ENCODE data around the gene SAPCD2. TPM values are rescaled to one million over a fixed set of nuclear protein-coding genes. Genes with fewer than 3 reads are reported as not detected.

SAPCD2 gene
- total and polyA plus RNA-seq, 9 of the 15 experiments (the other 6 are each of a cell fraction or from before 2014, with no cell fraction given): 3.4 to 91.8 (median 18.8) TPM

DNA sequence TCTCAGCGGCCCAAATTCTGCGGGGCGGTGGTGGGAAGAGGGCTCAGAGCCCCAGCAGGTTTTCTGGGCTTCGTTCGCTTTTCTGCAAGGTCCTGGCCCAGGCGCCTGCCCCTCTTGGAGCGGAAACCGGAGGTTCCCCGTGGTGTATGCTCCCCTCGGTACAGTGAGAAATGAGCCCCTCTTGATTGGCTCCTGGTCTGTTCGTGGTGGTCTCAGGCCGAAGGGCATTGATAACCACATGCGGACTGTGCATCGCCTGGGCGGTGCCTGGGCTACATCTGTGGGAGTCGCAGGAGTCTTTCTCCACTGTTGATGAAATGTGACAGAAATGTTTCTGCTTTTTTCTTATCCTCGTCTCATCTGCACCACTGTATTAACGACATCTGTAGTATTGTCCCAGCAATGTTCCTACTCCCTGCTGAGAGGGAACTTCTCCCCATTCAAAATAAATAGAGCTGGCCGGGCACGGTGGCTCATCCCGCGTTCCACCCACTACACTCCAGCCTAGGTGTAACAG, 17.1 kb upstream of the SAPCD2 start (continued):
- peak; percentile 59; the same call in 1 of the 2 replicates for TF ChIP-seq ZBTB40 (IDR thresholded peaks at IDR 0.05)
- no peak for TF ChIP-seq ZBTB40 (CRISPR knock-in tag; IDR thresholded peaks at IDR 0.05)
- TF ChIP-seq TCF3 (CRISPR knock-in tag; IDR thresholded peaks at IDR 0.05): peak; percentile 22; the same call in 1 of the 2 replicates
- TF ChIP-seq NR3C1 (CRISPR knock-in tag; IDR thresholded peaks at IDR 0.05): peak; percentile 25; the same call in 1 of the 2 replicates
- TF ChIP-seq MITF (IDR thresholded peaks at IDR 0.05): no peak
- no peak for TF ChIP-seq RBM17 (IDR thresholded peaks at IDR 0.05; ENCODE audit: borderline replicate concordance, low read depth, low read length)
- TF ChIP-seq NR2F6 (CRISPR knock-in tag; IDR thresholded peaks at IDR 0.05): no peak
- TF ChIP-seq BCL6 (CRISPR knock-in tag; IDR thresholded peaks at IDR 0.05): no peak
- TF ChIP-seq TRIM24 (IDR thresholded peaks at IDR 0.05): no peak
- no peak for TF ChIP-seq NR2C1 (IDR thresholded peaks at IDR 0.05)
- no peak for TF ChIP-seq NR2C1 (tag; IDR thresholded peaks at IDR 0.05)
- TF ChIP-seq, protein P1, sequence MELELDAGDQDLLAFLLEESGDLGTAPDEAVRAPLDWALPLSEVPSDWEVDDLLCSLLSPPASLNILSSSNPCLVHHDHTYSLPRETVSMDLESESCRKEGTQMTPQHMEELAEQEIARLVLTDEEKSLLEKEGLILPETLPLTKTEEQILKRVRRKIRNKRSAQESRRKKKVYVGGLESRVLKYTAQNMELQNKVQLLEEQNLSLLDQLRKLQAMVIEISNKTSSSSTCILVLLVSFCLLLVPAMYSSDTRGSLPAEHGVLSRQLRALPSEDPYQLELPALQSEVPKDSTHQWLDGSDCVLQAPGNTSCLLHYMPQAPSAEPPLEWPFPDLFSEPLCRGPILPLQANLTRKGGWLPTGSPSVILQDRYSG (tag; conservative IDR thresholded peaks at IDR 0.05; ENCODE audit: low read depth): no peak
- TF ChIP-seq CXXC5 (CRISPR knock-in tag; IDR thresholded peaks at IDR 0.05): peak; percentile 9; the same call in 1 of the 2 replicates
- no peak for TF ChIP-seq COPS2 (conservative IDR thresholded peaks at IDR 0.05)
- TF ChIP-seq TEAD1 (CRISPR knock-in tag; IDR thresholded peaks at IDR 0.05): 0 out of 4 replicates have a peak, but pooled peaks of 1 of the 2 experiments have one; percentile 1
- TF ChIP-seq HEY1 (CRISPR knock-in tag; IDR thresholded peaks at IDR 0.05; ENCODE audit: borderline replicate concordance): no peak
- no peak for TF ChIP-seq CBFB (CRISPR knock-in tag; IDR thresholded peaks at IDR 0.05)
- peak; percentile 8 for TF ChIP-seq KDM5B (IDR thresholded peaks at IDR 0.05; ENCODE audit: insufficient replicate concordance, low read depth, low read length)

Data from K562 (cell line).